GM18520 (cell line): ENCODE data around the gene EBI3.
"Not testable (repeated sequence)": the region's sequence is repeated elsewhere in the genome, so short reads cannot be mapped to it uniquely, and the experiment has no call there.

Experiments used
- ATAC-seq: cut with Tn5 transposase; IDR thresholded peaks from one replicate; pipeline ENCODE4 v1.9.1; 2021; ENCODE audit not compliant: unreplicated experiment

The EBI3 gene

GRCh38 chr19:4229179-4229931 is at the start of gene EBI3:
EBI3 (plus strand) TSS chr19:4229523; CDS start chr19:4229551, 28 bp downstream.
- ATAC-seq = peak; percentile 42

- no peak for ATAC-seq
Observed at GRCh38 chr19:4181053-4181508, 48.2 kb upstream of the EBI3 start.

GRCh38 chr19:4182084-4182810 is 47.1 kb upstream of the EBI3 start, which contains the start of the genes ANKRD24 and SIRT6:
ANKRD24 (plus strand) TSS chr19:4182689; CDS start chr19:4186426, 3,737 bp downstream.
SIRT6 (minus strand) TSS chr19:4182563; CDS start chr19:4182539, 24 bp downstream.
- ATAC-seq = peak; percentile 79

- no peak for ATAC-seq
Observed at GRCh38 chr19:4183967-4184717, 45.2 kb upstream of the EBI3 start.

- ATAC-seq = no peak
Observed at GRCh38 chr19:4184718-4185352, 44.5 kb upstream of the EBI3 start.

GRCh38 chr19:4185413-4186086 is 43.8 kb upstream of the EBI3 start:
- ATAC-seq = no peak

GRCh38 chr19:4186087-4186993 is 43.0 kb upstream of the EBI3 start:
- no peak for ATAC-seq

GRCh38 chr19:4187313-4188122 is 41.8 kb upstream of the EBI3 start:
- ATAC-seq = no peak

- no peak for ATAC-seq
Observed at GRCh38 chr19:4189641-4190040, 39.7 kb upstream of the EBI3 start.

- ATAC-seq = not testable (repeated sequence)
Observed at GRCh38 chr19:4192537-4192936, 36.8 kb upstream of the EBI3 start.

GRCh38 chr19:4194353-4194752 is 35.0 kb upstream of the EBI3 start:
- no peak for ATAC-seq

- no peak for ATAC-seq
Observed at GRCh38 chr19:4196009-4196408, 33.3 kb upstream of the EBI3 start.

- ATAC-seq = no peak
Observed at GRCh38 chr19:4196587-4197148, 32.7 kb upstream of the EBI3 start.

GRCh38 chr19:4197228-4197624 is 32.1 kb upstream of the EBI3 start:
- no peak for ATAC-seq

- ATAC-seq = no peak
Observed at GRCh38 chr19:4197625-4198466, 31.5 kb upstream of the EBI3 start.

- no peak for ATAC-seq
Observed at GRCh38 chr19:4198467-4199126, 30.7 kb upstream of the EBI3 start.
